GM18498 (cell line): ENCODE data around the gene PNPLA2.

Source experiments
- ATAC-seq: cut with Tn5 transposase; IDR thresholded peaks from one replicate; pipeline ENCODE4 v1.9.1; 2021; ENCODE audit warnings: mild to moderate bottlenecking, moderate library complexity; ENCODE audit not compliant: unreplicated experiment

PNPLA2 gene

GRCh38 chr11:843086-843734, 24.5 kb downstream of the PNPLA2 start:
- peak; percentile 15 for ATAC-seq

- ATAC-seq: no peak
Observed at GRCh38 chr11:843818-844692, 25.3 kb downstream of the PNPLA2 start.

- ATAC-seq: no peak
Observed at GRCh38 chr11:844693-845644, 26.3 kb downstream of the PNPLA2 start.

GRCh38 chr11:845872-846495, 27.3 kb downstream of the PNPLA2 start:
- ATAC-seq: no peak

GRCh38 chr11:846496-847098, 27.9 kb downstream of the PNPLA2 start:
- ATAC-seq: no peak

GRCh38 chr11:847876-848275, 29.2 kb downstream of the PNPLA2 start:
- no peak for ATAC-seq

- no peak for ATAC-seq
Observed at GRCh38 chr11:848380-848931, 29.7 kb downstream of the PNPLA2 start.

GRCh38 chr11:849104-849824, 30.6 kb downstream of the PNPLA2 start:
- no peak for ATAC-seq

- no peak for ATAC-seq
Observed at GRCh38 chr11:849951-850774, 31.4 kb downstream of the PNPLA2 start.

GRCh38 chr11:850775-851763, 32.4 kb downstream of the PNPLA2 start:
- ATAC-seq: no peak

- ATAC-seq: no peak
Observed at GRCh38 chr11:852762-853161, 34.0 kb downstream of the PNPLA2 start.

- no peak for ATAC-seq
Observed at GRCh38 chr11:853682-854448, 35.2 kb downstream of the PNPLA2 start.

GRCh38 chr11:854601-855329, 36.1 kb downstream of the PNPLA2 start:
- no peak for ATAC-seq

GRCh38 chr11:855330-855674, 36.6 kb downstream of the PNPLA2 start:
- ATAC-seq: no peak

- no peak for ATAC-seq
Observed at GRCh38 chr11:855796-856195, 37.1 kb downstream of the PNPLA2 start.

- no peak for ATAC-seq
Observed at GRCh38 chr11:856397-856796, 37.7 kb downstream of the PNPLA2 start.
